ENCODE results near the gene NRCAM.
A peak's percentile ranks its signal among the peaks of the same experiment; 100 is the strongest.

NRCAM gene

DNA sequence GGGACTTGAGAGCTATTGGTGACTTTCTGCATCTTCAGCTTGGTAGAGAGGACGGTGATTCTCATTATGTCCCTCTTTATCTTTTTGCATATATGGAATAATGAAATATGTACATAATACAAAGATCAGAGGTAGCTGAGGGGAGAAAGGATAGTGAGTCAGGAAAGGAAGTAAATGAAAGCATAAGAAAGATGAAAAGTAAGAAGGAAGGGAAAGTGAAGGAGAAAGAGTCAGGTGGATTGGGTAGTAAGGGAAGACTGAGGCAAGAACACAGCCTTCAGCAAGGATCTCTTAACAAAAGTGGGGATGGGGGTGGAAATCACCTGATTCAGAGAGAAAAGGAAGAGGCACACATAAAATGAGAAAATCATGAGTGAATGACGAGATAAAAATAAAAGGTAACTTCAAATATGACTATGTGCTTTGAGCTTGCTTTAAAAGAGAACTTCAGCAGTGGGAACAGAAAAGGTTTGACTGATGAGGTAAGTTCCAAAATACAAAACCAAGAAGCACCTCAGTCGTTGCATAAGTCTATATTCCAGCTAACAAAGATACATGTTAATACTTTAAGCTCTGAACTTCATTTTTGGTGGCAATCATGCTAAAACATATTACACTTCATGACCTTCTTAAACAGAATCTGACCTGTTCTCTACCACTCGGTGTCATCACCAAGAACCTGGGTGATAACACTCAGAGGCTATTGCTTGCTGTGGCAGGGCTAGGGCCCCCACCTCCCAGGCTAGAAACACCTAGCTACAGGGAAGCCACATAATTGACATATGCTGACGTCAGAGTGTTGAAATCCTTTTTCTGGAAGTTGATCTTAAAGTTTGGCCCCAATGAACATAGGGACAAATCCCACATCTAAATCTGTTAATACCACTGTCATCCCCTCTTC, 32.9 kb downstream of the NRCAM start:
- no peak for DNase-seq

DNA sequence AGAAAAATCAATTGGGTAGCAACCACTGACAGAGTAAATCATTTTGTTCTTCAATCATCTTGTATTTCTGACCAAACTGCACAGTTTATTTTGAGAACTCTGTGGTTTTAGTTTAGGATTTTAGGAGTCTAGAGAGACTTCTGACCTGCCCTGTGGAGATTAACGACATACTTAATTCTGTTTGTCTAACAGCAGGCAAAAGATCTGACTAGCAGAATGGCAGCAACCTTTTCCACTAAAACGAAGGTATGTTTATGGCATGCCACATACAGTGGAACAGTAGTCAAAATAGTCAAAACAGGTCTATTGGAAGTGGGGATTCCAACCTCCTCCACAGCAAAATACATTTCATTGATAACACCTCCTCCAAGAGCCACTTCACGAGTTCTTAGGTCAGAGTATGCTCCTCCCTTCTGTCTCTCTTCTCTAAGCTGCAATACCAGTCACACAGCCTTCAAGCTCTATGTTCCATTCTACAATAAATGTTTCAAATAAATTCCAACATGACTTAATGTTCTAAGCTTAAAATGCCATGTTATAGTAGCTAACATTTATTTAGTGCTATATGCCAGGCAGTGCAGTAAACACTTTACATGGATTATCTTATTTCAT, 34.4 kb downstream of the NRCAM start:
- DNase-seq: peak in 1 of 3 experiments; percentile 54

DNA sequence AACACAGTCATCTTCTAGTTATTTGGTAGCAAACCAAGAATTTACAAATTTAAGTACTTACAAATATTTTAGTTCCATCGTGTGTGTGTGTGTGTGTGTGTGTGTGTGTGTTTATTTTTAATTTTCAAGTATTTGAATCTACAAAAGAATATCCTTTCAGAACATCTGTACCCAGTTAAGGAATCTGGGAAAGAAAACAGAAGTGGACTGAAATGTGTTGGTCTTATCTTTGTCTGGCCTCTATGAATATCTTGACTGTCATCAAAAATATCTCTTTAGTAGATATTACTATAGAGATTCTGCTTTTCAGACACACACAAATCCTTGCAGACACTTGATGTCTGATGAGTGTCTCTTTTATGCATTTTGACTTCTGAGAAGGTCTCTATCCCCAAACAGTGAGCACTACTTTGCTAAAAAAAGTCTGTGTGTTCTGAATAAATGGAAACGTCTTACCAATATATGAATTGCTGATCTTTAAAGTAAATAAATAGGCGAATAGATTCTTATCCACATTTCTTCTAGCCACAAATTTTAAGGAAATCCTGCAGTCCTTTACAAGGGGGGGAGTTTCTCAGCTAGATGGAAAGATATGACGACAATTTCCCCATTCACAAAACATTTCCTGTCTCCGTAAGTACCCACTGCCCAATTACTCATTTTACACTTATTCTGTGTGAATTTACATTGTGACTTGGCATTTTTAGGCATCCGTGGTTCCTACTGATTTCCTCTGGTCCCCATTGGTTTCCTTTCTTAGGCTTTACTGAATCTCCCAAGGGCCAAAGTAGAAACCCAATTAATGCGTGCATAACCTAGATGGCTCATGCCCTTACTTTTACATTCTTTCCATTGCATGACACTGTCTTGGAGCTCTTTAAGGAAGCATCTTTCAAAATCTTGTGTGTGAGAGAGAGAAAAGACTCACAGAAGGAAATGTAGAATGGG, 36.0 kb downstream of the NRCAM start:
- DNase-seq: no peak

DNA sequence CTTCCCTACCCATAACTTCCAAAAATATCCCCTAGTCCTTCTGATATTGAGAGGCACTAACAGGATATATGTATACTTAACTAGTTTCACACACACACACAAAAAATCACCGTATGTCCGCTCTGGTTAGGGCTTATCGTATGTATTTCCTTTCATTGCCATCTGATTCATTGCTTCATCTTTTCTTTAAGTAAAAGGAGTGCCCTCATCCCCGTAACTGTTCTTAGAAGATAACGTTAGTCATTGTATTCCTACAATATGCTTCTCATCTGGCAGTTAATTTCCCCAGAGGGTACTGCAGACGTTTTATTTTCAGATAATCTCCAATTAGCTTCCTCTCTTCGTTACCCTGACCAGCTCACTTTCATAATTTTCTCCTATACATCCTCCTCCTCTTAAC, 37.3 kb downstream of the NRCAM start:
- DNase-seq: peak in 1 of 3 experiments; percentile 30

DNA sequence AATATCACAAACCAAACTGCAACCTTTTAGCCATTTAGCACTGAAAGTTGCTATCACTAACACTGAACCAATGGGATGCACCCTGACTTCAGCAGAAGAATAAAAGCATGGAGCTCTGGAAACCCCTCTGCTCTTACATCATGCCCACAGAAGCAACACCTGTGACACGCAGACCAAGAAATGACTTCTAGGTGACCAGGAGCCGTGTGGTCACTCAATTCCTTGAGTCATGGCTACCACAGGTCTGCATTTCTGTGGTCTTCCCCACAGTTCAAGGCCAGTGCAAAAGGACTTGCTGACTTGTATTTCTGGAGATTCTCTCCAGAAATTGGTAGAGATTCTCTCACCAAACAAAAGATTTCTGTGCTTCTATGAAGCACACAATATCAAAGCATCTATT, 38.3 kb downstream of the NRCAM start:
- DNase-seq: no peak

DNA sequence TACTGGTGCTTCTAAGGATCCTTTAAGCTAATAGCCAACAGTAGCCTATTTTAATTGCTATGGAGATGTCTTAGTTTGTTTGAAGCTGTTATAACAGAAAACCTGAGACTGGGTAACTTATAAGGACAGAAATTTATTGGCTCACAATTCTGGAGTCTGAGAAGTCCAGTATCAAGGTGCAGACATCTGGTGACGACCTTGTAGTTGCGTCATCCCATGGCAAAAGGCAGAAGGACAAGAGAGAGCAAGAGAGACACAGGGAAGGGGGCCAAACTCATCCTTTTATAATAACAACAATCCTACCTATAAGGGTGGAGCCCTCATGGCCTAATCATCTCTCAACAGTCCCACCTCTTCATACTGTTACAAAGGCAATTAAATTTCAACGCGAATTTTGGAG, 39.1 kb downstream of the NRCAM start:
- DNase-seq: no peak

DNA sequence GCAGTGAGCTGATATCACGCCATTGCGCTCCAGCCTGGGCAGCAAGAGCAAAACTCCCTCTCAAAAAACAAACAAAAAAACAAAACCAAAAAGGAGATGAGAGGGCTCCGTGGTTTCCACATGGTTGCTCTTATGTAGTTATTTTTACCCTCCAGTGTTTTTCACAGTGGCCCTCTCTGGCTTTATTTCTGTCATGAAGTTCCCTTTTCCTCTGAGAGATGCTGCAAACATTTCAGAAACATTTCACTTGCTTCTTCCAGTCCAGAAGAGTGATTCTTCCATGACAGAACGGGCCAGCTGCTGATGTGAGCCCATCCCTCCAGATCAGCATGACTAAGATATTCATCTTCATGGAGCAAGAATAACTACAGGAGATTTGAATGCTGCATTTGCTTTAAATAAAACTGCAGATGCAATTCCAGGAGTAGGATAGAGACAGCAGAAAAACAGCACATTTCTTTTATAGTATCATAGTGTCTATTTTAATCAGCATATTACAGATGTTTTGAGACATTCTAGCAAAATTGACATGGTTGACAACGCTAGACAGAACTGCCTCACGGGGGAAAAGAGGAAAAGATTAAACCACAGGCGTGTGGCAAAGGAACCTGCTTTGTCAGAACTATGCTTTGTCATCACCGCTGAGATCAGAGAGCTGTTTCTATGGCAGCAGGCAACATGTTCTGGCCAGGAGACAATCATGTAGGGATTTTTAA, 40.3 kb downstream of the NRCAM start:
- peak; percentile 51 to 86 (median 68) for DNase-seq

DNA sequence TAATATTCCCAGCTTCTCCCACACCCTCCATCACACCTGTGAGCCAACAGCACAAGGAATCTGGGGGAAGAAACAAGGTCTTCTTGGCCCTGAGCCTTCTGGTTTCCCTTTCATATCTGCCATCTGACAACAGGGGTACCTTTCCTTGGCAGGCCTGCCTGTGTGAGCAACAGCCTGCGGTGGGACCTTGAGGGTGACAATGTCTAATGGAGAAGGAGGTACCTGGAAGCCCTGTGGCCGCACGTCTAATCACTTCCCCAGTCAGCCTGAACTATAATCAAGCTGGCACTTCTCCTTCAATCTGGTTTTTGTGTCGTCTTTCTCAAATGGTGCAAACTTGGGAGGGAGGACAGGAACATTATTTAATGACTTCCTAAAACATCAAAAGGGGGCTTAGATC, 41.2 kb downstream of the NRCAM start:
- DNase-seq: no peak

DNA sequence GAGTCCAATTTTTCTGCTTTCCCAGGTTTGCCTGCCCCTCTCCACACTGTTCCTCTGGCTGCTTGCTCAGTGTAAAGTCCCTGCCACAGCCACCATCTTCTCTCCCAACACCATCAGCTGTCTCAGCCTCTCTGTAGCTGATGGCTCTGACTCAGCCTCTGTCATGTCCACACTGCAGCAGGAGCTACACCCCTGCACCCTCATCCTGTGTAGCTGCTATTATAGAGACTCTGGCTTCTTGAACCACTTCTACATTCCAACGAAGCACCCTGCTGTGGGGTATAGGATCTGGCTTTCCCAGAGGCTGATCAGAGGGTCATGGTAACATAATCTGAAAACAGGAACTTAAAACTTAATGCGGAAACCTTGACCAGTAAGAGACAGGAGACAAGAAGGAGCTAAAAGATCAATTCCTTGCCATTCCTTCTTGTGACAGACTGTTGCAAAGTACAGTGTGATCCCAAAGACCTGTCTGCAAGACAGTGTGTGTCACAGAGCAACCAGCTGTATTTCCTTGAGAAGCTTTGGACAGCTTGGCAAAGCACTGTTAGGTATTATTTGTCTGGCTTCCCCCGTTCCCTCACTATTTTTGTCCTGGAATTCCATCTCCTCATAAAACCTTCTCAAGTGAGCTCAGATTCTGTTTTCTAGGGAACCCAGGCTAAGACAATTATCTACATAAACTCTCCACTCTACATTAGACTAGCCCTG, 42.3 kb downstream of the NRCAM start:
- no peak for DNase-seq

DNA sequence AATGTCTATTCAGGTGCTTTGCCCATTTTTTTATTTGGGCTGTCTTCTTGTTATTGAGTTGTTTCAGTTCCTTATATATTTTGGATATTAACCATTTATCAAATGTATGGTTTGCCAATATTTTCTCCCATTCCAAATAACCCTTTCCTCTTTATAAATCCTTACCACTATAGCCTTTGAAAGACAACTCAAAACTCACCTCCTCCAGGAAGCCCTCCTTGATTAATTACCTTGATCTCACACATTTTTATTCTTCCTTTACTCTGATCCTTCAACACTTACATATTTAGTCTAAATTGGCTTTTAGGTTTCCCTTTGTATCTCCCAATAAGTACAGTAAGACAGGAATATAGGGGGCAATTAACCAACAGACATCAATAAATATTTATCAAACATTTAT, 42.9 kb downstream of the NRCAM start:
- DNase-seq: no peak

DNA sequence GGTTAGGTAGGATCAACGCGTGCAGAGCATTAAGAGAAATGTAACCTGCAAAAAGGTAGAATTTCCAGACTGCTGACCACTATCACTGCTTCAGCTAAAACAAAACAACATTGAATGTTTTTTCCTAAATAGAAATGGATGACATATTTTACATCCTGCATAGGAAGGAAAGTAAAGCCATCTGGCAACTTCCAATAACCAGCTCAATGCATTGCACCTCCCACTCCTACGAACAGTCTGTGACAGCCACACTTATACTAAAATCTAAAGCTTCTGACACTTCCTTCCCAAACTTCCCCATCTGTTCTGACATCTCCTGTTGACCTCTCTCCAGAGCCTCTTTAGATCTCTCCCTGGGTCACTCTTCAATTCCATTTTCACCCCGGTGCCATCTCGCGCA, 47.1 kb downstream of the NRCAM start:
- DNase-seq: no peak

DNA sequence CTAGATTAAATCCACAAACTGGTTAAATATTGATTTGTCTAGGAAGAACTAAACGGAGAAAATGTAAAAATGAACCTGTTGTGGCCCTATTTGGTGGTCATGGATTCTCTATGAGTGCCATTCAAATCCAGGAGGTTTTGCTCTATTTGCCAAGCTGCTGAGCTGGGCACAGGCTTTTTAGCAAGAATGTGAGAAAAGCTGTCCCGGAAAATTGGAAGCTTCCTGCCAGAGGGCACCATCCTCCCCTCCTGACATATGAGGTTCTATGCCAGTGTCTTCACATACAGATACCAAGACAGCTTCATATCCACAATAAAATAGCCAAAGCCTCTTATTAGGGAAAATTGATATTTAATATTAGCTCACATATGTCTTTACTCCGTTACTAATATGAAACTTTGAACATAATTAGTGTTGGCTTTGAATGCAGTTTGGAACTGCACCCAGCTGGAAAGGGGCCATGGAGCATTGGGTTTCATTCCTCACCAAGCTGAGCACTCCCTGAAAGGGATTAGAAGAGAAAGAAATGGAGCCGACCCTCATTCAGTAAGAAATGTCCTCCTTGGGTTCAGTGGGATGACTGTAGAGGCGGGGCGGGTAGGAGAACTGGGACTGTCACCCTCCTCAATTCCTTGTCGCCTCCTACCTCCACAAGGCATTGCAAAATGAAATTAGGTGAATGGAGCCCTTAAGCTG, 47.8 kb downstream of the NRCAM start:
- DNase-seq: no peak

DNA sequence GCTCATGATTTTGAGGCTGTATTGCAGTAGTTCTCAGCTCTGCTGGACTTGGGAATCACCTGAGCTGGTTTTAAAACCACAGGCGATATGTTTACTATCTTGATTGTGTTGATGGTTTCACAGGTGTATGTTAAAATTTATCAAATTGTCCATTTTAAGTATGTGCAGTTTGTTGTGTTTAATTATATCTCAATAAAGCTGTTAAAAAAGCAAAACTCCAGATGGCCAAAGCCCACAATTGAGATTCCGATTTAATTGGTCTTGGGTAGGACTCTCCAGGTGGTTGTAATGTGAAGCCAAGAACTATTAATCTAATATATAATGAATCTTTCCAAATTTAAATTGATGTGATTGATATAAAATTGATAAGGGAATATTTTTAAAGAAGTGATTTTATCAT, 48.6 kb downstream of the NRCAM start:
- DNase-seq: peak in 1 of 3 experiments; percentile 61

DNA sequence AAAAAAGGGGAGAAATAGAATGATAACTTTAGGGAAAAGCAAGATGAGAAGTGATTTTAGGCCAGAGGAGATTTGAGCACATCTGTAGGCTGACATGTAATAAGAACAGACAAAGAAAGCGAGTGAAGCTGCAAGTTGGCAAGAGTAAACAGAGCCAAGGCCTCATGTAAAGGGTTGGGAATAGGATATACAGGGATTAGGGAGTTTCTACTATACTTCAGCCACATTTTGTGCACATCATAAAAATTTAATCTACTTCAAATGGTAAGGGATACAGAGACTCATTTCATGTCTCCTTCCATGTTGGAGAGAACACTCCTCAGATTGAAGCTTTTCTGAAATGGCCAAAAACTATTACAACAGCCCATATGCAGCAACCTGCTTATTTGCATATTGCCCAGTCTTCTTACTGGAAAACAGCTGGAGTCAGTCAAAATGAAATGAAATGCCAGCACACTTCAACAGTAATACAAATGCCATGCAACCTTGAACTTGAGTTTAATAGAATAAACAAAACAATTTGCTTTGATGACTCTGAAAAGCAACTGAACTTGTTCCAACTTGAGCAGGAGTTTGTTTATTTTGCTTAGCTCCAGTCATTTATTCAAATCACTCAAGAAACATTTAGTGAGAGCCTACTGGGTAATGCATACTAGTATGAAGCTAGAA, 49.9 kb downstream of the NRCAM start:
- DNase-seq: peak in 1 of 3 experiments; percentile 26

DNA sequence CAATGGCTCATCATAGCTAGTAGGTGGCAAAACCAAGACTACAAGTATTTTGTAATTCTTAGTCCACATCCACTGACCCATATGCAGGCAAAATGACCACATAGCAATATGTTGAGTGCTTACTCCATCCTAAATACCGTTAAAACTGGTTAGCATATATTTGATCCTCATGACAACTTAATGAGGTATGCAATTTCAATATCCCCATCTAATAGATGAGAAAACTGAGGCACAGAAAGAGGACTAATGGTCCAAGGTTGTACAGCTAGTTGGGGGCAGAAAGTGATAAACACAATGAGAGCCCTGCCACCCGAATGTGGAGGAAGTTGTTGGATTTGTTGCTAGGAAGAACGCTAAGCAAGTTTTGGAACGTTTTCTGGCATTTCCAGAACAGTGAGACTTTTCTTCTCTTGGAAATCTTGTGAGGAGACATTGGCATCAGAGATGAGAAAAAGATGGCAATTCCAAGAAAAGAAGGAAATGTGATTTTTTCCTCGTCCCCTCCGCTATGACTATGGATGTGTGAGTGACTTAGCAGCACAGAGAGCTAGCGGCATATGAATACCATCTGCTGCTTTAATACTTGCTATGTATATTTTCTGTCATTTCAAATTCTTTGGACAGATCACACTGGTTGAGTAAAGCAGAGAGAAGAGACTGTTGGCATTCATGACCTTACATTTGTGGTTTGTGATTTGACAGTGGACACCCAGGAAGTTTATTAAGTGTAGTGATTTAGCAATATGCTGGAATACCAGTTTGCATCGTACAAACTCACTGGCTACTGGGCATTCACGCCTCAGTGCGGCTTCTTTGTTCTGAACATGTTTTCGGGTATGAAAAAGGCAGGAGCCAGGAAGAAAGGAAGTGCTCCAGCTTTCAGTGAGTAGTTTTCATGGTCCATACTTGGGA, 51.5 kb downstream of the NRCAM start:
- no peak for DNase-seq

DNA sequence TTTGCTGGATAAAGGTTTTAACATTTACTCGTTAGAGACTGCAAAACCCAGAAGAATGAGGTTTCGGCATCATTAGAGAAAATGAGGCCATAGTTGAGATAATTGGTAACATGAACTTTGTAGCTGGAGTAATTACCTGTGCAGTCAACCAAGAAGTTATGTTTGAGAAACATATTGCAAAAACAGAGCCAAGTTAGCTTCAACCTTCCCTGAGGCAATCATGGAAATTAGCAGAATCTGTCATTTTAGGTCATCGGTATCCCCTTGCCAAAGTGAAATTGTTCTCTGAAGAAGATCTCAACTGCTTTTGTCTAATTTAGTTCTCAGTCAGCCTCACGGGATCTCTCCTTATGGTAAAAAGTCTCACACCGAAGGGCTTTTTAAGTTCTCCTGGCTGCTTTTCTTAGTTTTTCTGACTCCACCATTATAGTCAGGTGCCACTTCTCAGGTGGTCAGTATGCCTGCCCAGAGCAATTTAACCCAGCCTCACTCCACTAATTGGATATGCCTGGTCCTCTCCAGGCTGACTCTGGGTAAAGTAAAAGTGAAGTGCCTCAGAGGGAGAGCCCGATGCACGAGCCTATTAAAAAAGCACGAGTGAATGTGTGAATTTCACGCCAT, 52.5 kb downstream of the NRCAM start:
- peak in 1 of 3 experiments; percentile 55 for DNase-seq

DNA sequence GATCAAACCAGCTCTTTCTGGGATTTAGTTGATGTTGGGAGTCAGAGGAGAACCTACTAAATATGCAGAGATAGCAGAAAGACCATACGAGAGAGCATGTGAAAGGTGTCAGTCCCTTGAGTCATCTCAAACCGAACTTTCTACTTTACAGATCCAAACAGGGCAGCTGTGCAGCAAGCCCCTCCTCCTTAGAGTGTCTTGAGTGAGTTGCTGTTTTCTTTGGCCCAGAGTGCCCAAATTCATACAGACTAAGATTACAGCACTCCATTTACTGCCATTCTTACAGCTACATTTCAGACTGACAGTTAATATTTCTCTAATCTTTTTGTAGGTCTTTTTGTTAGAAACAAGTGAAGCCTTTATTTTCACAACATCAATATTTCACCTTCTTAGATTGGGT, 53.4 kb downstream of the NRCAM start:
- no peak for DNase-seq

DNA sequence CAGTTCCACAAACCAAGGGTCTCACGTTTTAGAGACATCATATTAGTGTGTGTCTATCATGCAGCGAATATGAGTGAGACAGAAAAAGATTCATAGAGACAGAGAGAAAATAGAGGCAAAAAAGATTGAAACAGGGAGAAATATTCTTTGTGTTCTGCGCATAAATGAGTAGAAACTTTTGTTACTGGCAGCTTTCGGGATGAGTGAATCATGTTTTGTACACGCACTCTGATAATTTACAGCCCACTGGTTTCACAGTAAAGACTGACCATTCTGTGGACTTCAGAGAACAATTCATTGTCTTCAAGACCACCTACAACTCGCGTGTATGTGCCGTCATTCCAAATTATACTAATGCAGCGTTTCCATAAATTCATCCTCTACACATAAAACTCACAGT, 60.2 kb downstream of the NRCAM start:
- DNase-seq: no peak

DNA sequence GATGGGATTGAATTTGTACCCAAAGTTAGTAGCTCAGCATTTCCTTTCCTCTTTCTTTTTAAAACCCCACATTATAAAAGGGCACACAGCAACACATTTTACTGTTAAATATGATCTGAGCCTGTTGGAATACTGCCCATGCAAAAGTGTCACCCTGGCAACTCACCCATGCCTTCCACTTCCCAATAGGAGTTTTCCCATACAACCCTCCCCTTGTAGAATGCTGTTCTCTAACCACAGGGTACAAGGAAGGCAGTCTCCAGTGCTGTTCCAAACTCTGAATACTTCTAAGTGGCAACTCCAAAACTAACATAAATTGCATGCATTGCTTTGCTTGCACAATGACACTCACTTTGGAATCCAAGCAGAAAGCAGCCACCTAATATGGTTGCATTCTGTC, 60.8 kb downstream of the NRCAM start:
- DNase-seq: no peak
